Activated naive CD4-positive, alpha-beta T cell treated with anti-CD3 and anti-CD28 coated beads for 36 hours (primary cell): ENCODE results near the gene ELMO3. TPM values are rescaled to one million over a fixed set of nuclear protein-coding genes. Genes with fewer than 3 reads are reported as not detected.

Experiments used
- CTCF ChIA-PET: fragments of 350-600 bp; sonication (Branson Sonifier 250); formaldehyde crosslinking; loops from one replicate; lab custom pipeline; 2021; ENCODE audit warnings: antibody characterized with exemption; lab: Charles Lee
- DNase-seq: peaks from one replicate; pipeline ENCODE4 v3.0.0-alpha.2; 2020
- H3K27ac Mint-ChIP-seq: one replicate; pipeline ENCODE4 v1.8.0; 2021; ENCODE audit warnings: mild to moderate bottlenecking, mixed read lengths
- H3K27me3 Mint-ChIP-seq: one replicate; pipeline ENCODE4 v1.8.0; 2021; ENCODE audit warnings: low read depth, mixed read lengths
- H3K36me3 Mint-ChIP-seq: one replicate; pipeline ENCODE4 v1.8.0; 2021; ENCODE audit warnings: low read depth, mixed read lengths
- H3K4me1 Mint-ChIP-seq: one replicate; pipeline ENCODE4 v1.8.0; 2021; ENCODE audit warnings: low read depth, mixed read lengths
- H3K4me3 Mint-ChIP-seq: one replicate; pipeline ENCODE4 v1.8.0; 2021; ENCODE audit warnings: mild to moderate bottlenecking, moderate library complexity, mixed read lengths
- H3K9me3 Mint-ChIP-seq: one replicate; pipeline ENCODE4 v1.8.0; 2021; ENCODE audit warnings: mixed read lengths
- intact Hi-C: fragments of 100-400 bp; cut with micrococcal nuclease; formaldehyde crosslinking; loops from one replicate; pipeline ENCODE4 v1.15.1; 2023
- total RNA-seq, 2 experiments: library from RNA; stranded (reverse); gene quantifications; one replicate each; pipeline ENCODE4 v1.2.3, GENCODE V29; 2021

ELMO3 gene
- total RNA-seq, 2 experiments from 2014 or later, result 3.8 to 4.4 TPM

GRCh38 chr16:67234180-67234597 is 35.3 kb downstream of the ELMO3 start:
- no peaks in the 10 kb centered on the region for H3K27me3 Mint-ChIP-seq
- H3K9me3 Mint-ChIP-seq, result no peaks in the 10 kb centered on the region
- H3K4me3 Mint-ChIP-seq, result no peak overlapping the region
- no peak overlapping the region for H3K27ac Mint-ChIP-seq
- CTCF ChIA-PET, result interaction anchor here (0.7 to 1.2 kb wide), 2 partner anchors 105 to 128 kb away, joined by 3 to 5 read pairs; no protein-coding TSS in a partner anchor
- intact Hi-C loops, result no loop called here
- peaks cover 44% of the 10 kb centered on the region for H3K36me3 Mint-ChIP-seq
- H3K4me1 Mint-ChIP-seq, result peaks cover 4% of the 10 kb centered on the region
- DNase-seq, result no peak

- H3K27me3 Mint-ChIP-seq, result no peaks in the 10 kb centered on the region
- no peaks in the 10 kb centered on the region for H3K9me3 Mint-ChIP-seq
- DNase-seq, result no peak
- intact Hi-C loops, result loop anchor here (1.0 kb wide), 1 partner anchor 9 kb away; the partner anchor contains the start of gene TMEM208
- H3K4me3 Mint-ChIP-seq, result peak overlapping the region; percentile 46
- peak overlapping the region; percentile 78 for H3K27ac Mint-ChIP-seq
- CTCF ChIA-PET, result no interaction called here
- peaks cover 35% of the 10 kb centered on the region for H3K36me3 Mint-ChIP-seq
- H3K4me1 Mint-ChIP-seq, result peaks cover 4% of the 10 kb centered on the region
Observed at GRCh38 chr16:67235816-67236562, 37.1 kb downstream of the ELMO3 start.

GRCh38 chr16:67236563-67237395 is 37.8 kb downstream of the ELMO3 start:
- intact Hi-C loops, result loop anchor here (1.0 kb wide), 1 partner anchor 9 kb away; the partner anchor contains the start of gene TMEM208
- CTCF ChIA-PET, result no interaction called here
- peaks cover 34% of the 10 kb centered on the region for H3K36me3 Mint-ChIP-seq
- peak; percentile 83 for DNase-seq
- peaks cover 10% of the 10 kb centered on the region for H3K4me1 Mint-ChIP-seq
- peak overlapping the region; percentile 78 for H3K27ac Mint-ChIP-seq
- no peaks in the 10 kb centered on the region for H3K9me3 Mint-ChIP-seq
- H3K27me3 Mint-ChIP-seq, result no peaks in the 10 kb centered on the region
- peak overlapping the region; percentile 46 for H3K4me3 Mint-ChIP-seq

- CTCF ChIA-PET, result interaction anchor here (1.7 kb wide), 1 partner anchor 10 kb away, joined by 8 read pairs; the partner anchor contains the start of gene TMEM208
- Mint-ChIP-seq H3K4me3 (no peak overlapping the region), H3K27ac (peak overlapping the region; percentile 50), H3K4me1 (peaks cover 15% of the 10 kb centered on the region), H3K36me3 (peaks cover 31% of the 10 kb centered on the region), H3K9me3 (no peaks in the 10 kb centered on the region), H3K27me3 (no peaks in the 10 kb centered on the region)
- intact Hi-C loops, result no loop called here
- DNase-seq, result no peak
Observed at GRCh38 chr16:67237396-67238277, 38.7 kb downstream of the ELMO3 start.

GRCh38 chr16:67238278-67238575 is 39.3 kb downstream of the ELMO3 start:
- H3K36me3 Mint-ChIP-seq, result peaks cover 27% of the 10 kb centered on the region

GRCh38 chr16:67238806-67239470 is 40.0 kb downstream of the ELMO3 start:
- Mint-ChIP-seq H3K27me3 (no peaks in the 10 kb centered on the region), H3K27ac (no peak overlapping the region), H3K36me3 (peaks cover 23% of the 10 kb centered on the region), H3K9me3 (no peaks in the 10 kb centered on the region), H3K4me1 (peaks cover 23% of the 10 kb centered on the region), H3K4me3 (no peak overlapping the region)
- CTCF ChIA-PET, result interaction anchor here (1.7 kb wide), 1 partner anchor 12 kb away, joined by 8 read pairs; the partner anchor contains the start of gene TMEM208
- intact Hi-C loops, result no loop called here
- no peak for DNase-seq

More at GRCh38 chr16:67238278-67238575, 39.3 kb downstream of the ELMO3 start:
- intact Hi-C loops, result no loop called here
- Mint-ChIP-seq H3K4me3 (no peak overlapping the region), H3K9me3 (no peaks in the 10 kb centered on the region), H3K4me1 (peaks cover 16% of the 10 kb centered on the region), H3K27ac (no peak overlapping the region), H3K27me3 (no peaks in the 10 kb centered on the region)
- DNase-seq, result no peak
- CTCF ChIA-PET, result interaction anchor here (1.7 kb wide), 1 partner anchor 11 kb away, joined by 8 read pairs; the partner anchor contains the start of gene TMEM208

GRCh38 chr16:67240506-67240905 is 41.6 kb downstream of the ELMO3 start:
- H3K4me3 Mint-ChIP-seq, result no peak overlapping the region
- no peak overlapping the region for H3K27ac Mint-ChIP-seq
- DNase-seq, result no peak
- no peaks in the 10 kb centered on the region for H3K9me3 Mint-ChIP-seq
- no peaks in the 10 kb centered on the region for H3K27me3 Mint-ChIP-seq
- intact Hi-C loops, result loop anchor here (10.0 kb wide), 1 partner anchor 844 kb away; the partner anchor contains the start of gene NFATC3
- H3K4me1 Mint-ChIP-seq, result peaks cover 37% of the 10 kb centered on the region
- peaks cover 21% of the 10 kb centered on the region for H3K36me3 Mint-ChIP-seq
- CTCF ChIA-PET, result no interaction called here

GRCh38 chr16:67241008-67241900 is 42.3 kb downstream of the ELMO3 start:
- Mint-ChIP-seq H3K4me3 (no peak overlapping the region), H3K4me1 (peaks cover 38% of the 10 kb centered on the region), H3K9me3 (no peaks in the 10 kb centered on the region), H3K27me3 (no peaks in the 10 kb centered on the region), H3K27ac (peak overlapping the region; percentile 85), H3K36me3 (peaks cover 17% of the 10 kb centered on the region)
- intact Hi-C loops, result loop anchor here (10.0 kb wide), 1 partner anchor 844 kb away; the partner anchor contains the start of gene NFATC3
- DNase-seq, result no peak
- CTCF ChIA-PET, result interaction anchor here (0.8 kb wide), 1 partner anchor 14 kb away, joined by 4 read pairs; no protein-coding TSS in a partner anchor

GRCh38 chr16:67242138-67242730 is 43.3 kb downstream of the ELMO3 start:
- CTCF ChIA-PET, result interaction anchor here (0.8 kb wide), 1 partner anchor 15 kb away, joined by 4 read pairs; no protein-coding TSS in a partner anchor
- Mint-ChIP-seq H3K4me1 (peaks cover 37% of the 10 kb centered on the region), H3K27me3 (no peaks in the 10 kb centered on the region), H3K9me3 (no peaks in the 10 kb centered on the region), H3K27ac (peak overlapping the region; percentile 54), H3K4me3 (no peak overlapping the region), H3K36me3 (peaks cover 9% of the 10 kb centered on the region)
- intact Hi-C loops, result loop anchor here (10.0 kb wide), 1 partner anchor 843 kb away; the partner anchor contains the start of gene NFATC3
- no peak for DNase-seq

GRCh38 chr16:67243481-67243880 is 44.5 kb downstream of the ELMO3 start:
- Mint-ChIP-seq H3K9me3 (no peaks in the 10 kb centered on the region), H3K27me3 (no peaks in the 10 kb centered on the region), H3K4me1 (peaks cover 46% of the 10 kb centered on the region), H3K4me3 (no peak overlapping the region), H3K36me3 (peaks cover 3% of the 10 kb centered on the region), H3K27ac (peak overlapping the region; percentile 86)
- CTCF ChIA-PET, result interaction anchor here (0.6 to 1.3 kb wide), 3 partner anchors 17 to 187 kb away, joined by 3 to 6 read pairs (median 3); partner anchors contain the start of genes HSD11B2 and TMEM208
- intact Hi-C loops, result loop anchor here (10.0 kb wide), 1 partner anchor 841 kb away; the partner anchor contains the start of gene NFATC3
- DNase-seq, result no peak
